DOHH2 (cell line): Measurements from ENCODE around the gene UBL4A.

Experiments used
- EZH2phosphoT487 ChIP-seq: fragments of 200-600 bp; sonication (generic); IDR thresholded peaks from 2 replicates; pipeline ENCODE4 v1.6.1; 2017; ENCODE audit warnings: borderline replicate concordance, mild to moderate bottlenecking, antibody characterized with exemption, low read length, moderate library complexity, mixed read lengths
- TF ChIP-seq, protein P1 (sequence below): fragments of 200-600 bp; sonication (generic); IDR thresholded peaks from one replicate; pipeline ENCODE4 v1.5.1; 2014; ENCODE audit warnings: antibody characterized with exemption, mild to moderate bottlenecking, low read depth, low read length; ENCODE audit not compliant: poor library complexity, severe bottlenecking

DNA sequence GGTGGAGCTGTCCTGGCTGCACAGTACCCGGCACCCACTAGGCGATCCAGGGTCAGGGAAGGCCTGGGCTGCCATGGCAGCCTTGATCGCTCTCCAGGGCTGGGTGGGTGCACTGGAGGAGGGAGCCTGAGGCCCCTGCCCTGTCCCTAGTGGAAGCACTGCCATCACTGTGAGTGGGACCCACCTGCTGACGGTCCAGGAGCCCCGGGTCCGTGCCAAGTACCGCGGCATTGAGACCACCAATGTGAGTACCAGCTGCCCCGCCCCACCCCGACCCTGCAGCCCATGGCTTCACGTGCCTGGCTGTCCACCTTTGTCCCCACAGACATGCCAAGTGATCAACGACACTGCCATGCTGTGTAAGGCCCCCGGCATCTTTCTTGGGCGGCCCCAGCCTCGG, 19.5 kb downstream of the UBL4A start:
- TF ChIP-seq, protein P1, sequence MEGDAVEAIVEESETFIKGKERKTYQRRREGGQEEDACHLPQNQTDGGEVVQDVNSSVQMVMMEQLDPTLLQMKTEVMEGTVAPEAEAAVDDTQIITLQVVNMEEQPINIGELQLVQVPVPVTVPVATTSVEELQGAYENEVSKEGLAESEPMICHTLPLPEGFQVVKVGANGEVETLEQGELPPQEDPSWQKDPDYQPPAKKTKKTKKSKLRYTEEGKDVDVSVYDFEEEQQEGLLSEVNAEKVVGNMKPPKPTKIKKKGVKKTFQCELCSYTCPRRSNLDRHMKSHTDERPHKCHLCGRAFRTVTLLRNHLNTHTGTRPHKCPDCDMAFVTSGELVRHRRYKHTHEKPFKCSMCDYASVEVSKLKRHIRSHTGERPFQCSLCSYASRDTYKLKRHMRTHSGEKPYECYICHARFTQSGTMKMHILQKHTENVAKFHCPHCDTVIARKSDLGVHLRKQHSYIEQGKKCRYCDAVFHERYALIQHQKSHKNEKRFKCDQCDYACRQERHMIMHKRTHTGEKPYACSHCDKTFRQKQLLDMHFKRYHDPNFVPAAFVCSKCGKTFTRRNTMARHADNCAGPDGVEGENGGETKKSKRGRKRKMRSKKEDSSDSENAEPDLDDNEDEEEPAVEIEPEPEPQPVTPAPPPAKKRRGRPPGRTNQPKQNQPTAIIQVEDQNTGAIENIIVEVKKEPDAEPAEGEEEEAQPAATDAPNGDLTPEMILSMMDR, result no peak
- TF ChIP-seq EZH2phosphoT487, result no peak
